C4-2B (cell line): ENCODE measurements around the gene FAM110D.

Source experiments
- H3K27ac ChIP-seq: fragments of 450-650 bp; 2 replicates; pipeline ENCODE4 v1.5.1; 2017
- ZFX ChIP-seq: fragments of 450-650 bp; IDR thresholded peaks from 2 replicates; pipeline ENCODE4 v1.6.1; 2017
- TF ChIP-seq, protein P1 (sequence below): fragments of 450-650 bp; conservative IDR thresholded peaks from 2 replicates; pipeline ENCODE4 v1.5.1; 2017; ENCODE audit warnings: mild to moderate bottlenecking

The FAM110D gene

DNA sequence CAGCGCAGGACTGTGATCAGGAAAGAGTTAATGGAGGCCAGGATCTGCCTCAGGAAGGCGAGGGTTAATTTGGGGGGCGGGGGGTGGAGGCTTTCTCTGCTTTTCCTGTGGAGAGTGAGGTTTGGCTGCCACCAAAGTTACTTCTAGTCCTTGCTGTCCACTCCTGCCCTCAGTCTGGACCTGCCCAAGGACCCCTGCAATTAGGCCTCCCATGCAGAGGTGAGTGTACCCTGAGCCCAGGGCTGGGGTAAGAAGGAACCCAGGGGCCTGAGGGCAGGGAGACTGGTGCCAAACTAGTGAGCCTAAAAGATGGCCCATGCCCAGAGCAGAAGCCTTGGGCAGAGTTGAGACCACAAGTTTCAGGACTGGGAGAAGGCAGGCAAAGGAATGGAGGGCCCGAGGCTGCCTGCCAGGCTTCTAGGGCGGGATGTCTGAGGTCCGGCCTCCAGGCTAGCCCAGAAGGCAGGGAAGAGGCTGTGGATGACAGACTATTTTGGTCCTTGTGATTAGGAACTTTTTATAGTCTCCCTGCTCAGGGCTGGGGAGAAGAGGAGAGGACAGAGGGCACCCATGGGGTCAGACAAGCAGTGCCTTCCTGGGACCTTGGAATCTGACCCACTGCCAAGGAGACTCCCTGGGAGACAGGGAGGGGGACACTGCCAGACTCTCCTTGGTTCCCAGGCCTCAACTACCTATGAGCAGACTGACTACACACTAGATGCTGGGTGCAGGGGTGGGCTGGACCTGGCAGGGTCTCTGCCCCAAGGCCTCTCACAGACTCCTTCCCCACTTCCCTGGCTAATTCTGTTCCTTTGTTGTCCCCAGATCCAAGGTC lies at the start of gene FAM110D:
TSS of gene FAM110D (plus strand) at position 172 of the 835 bp plus-strand sequence. CDS start 2,213 bp downstream, outside the sequence.
- TF ChIP-seq, protein P1, sequence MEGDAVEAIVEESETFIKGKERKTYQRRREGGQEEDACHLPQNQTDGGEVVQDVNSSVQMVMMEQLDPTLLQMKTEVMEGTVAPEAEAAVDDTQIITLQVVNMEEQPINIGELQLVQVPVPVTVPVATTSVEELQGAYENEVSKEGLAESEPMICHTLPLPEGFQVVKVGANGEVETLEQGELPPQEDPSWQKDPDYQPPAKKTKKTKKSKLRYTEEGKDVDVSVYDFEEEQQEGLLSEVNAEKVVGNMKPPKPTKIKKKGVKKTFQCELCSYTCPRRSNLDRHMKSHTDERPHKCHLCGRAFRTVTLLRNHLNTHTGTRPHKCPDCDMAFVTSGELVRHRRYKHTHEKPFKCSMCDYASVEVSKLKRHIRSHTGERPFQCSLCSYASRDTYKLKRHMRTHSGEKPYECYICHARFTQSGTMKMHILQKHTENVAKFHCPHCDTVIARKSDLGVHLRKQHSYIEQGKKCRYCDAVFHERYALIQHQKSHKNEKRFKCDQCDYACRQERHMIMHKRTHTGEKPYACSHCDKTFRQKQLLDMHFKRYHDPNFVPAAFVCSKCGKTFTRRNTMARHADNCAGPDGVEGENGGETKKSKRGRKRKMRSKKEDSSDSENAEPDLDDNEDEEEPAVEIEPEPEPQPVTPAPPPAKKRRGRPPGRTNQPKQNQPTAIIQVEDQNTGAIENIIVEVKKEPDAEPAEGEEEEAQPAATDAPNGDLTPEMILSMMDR: no peak
- no peak for TF ChIP-seq ZFX
- no peak within 1 kb of the TSS for H3K27ac ChIP-seq

DNA sequence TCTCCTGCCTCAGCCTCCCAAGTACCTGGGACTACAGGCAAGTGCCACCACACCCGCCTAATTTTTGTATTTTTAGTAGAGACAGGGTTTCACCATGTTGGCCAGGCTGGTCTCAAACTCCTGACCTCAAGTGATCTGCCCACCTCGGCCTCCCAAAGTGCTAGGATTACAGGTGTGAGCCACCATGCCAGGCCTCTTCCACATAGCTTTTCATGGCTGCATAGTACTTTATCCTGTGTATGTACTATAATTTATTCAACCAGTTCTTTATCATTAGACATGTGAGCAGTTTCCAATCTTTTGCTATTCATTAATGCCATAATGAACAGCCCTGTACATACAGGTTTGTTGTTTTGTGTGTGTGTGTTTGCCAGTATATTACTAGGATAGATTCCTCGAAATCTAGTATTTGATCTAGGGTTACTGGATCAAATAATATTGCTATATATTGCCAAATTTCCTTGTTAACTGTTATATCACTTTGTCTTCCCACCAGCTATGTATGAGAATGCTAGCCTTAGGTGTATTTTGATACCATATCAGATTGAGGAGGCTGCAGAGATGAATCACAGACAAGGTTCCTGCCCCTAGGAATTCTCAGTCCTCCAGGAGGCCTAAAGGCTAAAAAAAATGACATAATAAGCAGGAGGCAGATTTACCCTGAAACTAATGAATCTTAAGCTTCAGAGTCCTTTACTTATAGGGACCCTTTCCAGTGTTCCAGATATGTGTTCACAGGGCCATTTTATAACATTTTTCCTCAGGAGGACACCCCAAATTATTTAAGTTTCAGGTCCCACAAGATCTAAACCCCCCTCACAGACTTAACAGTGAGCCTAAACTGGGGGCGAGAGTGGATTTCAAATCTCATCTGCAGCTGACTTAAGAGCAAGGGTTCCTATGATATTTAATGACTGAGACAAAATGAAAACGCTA lies 49.4 kb upstream of the FAM110D start:
- no peak for TF ChIP-seq ZFX
- TF ChIP-seq, protein P1: no peak
- H3K27ac ChIP-seq: no peak overlapping the region

DNA sequence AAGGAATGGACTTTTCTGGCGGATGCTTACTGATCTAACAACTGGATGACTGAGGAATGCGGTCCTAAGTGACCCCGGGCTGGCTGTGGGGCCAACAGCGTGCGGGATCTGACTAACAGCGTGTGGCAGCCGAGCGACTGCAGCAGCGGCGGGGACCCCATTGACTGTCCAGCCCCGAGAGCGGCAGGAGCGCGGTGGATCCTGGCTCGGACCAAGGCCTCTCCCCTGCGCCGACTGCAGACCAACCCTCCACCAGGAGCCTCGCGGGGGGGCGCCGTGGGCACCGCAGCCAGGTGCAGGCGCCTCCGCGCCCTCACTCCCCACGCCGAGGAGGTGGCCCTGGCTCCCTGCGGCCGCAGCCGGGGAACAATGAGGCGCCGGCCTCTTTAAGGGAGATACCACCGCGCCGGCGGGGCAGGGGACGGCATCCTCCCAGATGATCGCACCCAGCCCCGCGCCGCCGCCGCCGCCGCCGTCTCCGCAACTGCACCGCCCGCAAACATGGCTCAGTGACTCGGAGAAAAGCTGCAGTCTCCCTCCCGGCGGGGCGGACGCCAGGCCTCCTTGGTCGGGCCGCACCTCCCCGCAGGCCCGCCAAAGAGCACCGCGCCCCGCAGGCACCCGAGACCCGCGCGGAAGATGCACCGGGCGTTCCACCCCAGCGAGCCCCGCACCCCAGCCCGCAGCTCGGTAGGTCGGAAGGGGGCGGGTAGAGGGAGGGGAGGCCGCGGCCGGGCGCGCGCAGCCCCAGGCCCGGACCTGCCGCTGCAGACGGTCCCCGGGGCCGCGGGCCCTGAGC lies 47.9 kb upstream of the FAM110D start:
- peak overlapping the region; percentile 96 for H3K27ac ChIP-seq
- peak; percentile 72 for TF ChIP-seq ZFX
- TF ChIP-seq, protein P1: no peak

DNA sequence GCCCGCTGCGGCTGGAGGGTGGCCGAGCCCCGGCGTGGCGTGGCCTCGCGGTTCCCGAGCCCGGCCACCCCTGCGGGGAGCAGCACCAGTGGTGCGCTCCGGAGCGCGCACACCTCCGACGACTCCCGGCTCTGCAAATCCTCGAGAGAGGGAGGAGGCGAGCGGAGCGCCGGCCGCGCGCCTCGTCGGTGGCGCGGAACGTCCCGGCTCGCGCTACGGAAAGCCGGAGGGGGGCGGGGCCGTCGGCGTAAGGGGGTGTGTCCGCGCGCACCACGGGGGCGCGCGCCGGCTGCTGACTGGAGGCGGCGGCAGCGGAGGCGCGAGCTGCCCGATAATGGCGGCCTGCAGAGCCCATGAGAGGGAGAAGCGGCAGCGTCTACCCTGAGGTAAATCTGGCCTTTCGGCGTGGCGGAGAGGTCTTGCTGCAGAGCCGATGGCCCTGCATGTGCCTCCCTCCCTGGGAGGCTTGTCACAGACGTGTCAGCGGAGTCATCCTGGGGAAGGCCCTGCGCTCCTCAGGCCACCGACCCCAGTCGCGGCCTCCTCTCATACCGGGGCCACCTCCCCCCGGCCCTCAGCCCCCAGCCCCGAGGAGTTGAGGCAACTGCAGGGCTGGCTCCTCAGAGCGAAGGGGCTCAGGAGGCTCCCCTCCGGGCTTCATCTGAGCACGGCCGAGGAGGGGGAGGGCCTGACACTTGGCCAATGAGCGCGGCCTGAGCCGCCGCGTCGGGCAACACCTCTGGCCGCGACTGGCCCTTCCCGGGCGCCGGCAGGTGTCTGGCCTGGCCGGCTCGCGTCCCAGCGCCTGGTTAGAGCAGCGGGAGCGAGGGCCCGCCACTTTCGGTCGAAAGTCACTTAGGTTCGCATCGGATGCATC lies 47.1 kb upstream of the FAM110D start, which contains the start of gene PDIK1L:
TSS of gene PDIK1L (plus strand) at position 295 of the 877 bp plus-strand sequence. CDS start 2,485 bp downstream, outside the sequence.
- peak within 1 kb of the TSS; percentile 96 for H3K27ac ChIP-seq
- TF ChIP-seq, protein P1: no peak
- TF ChIP-seq ZFX: peak; percentile 40

DNA sequence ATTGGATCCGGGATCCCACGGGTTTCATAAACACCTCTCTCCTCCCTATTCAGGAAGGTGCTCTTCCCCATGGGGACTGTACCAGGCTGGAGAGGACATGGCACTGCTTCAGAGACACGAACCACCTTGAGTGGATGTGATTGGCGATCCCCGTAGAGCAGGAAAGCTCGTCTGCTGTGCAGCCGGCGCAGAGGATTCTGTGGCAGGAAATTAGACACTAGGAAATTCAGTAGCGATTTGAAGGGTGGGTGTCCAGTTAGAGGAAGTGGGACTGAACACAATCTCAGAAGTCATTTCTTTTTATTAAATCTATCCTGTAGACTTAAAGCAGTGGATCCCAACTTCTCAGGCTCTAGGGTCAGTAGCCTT lies 46.5 kb upstream of the FAM110D start:
- TF ChIP-seq, protein P1: no peak
- no peak for TF ChIP-seq ZFX
- H3K27ac ChIP-seq: peak overlapping the region; percentile 96
